ENCODE results near the gene TIMM21.

GRCh38 chr18:74198453-74198852 lies 50.1 kb downstream of the TIMM21 start:
- TF ChIP-seq TAF1 (IDR thresholded peaks at IDR 0.05; ENCODE audit: low read depth) = no peak
- no peak for TF ChIP-seq EP300 (IDR thresholded peaks at IDR 0.05; ENCODE audit: borderline replicate concordance)
- no peak for TF ChIP-seq RAD21 (IDR thresholded peaks at IDR 0.05; ENCODE audit: low read depth)
